Gastrocnemius medialis (tissue), 4 donors: Measurements from ENCODE around the gene PKLR. TPM values are rescaled to one million over a fixed set of nuclear protein-coding genes. Genes with fewer than 3 reads are reported as not detected.

Source experiments
- ATAC-seq, 2 donors: fragments of 150-250 bp; one replicate each; pipeline ENCODE4 v1.9.1; 2016
- DNase-seq, 2 donors: peaks; one replicate each; pipeline ENCODE4 v3.0.0-alpha.2; 2019
- H3K27ac ChIP-seq, 4 donors: fragments of 200-600 bp; sonication (generic); 1 replicate in 1 of 4; 2 replicates in 3 of 4; pipeline ENCODE4 v1.5.1; 2016 to 2018; ENCODE audit warnings: mild to moderate bottlenecking in 2 of 4, moderate library complexity in 1 of 4
- H3K27me3 ChIP-seq, 3 donors: fragments of 200-600 bp; sonication (generic) in 2 of 3; 1 replicate in 1 of 3; 2 replicates in 2 of 3; pipeline versions ENCODE4 v1.5.1 to v1.6.0; 2016 to 2019; ENCODE audit warnings: mild to moderate bottlenecking in 1 of 3, moderate library complexity in 1 of 3
- H3K36me3 ChIP-seq, 2 donors: fragments of 200-600 bp; sonication (generic) in 1 of 2; one replicate each; pipeline ENCODE4 v1.5.1; 2017 to 2018
- H3K4me1 ChIP-seq, 2 donors: fragments of 200-600 bp; sonication (generic) in 1 of 2; one replicate each; pipeline ENCODE4 v1.5.1; 2016 to 2017; ENCODE audit warnings: mild to moderate bottlenecking in 2 of 2
- H3K4me3 ChIP-seq, 4 donors: fragments of 200-600 bp; sonication (generic) in 3 of 4; 1 replicate in 1 of 4; 2 replicates in 3 of 4; pipeline ENCODE4 v1.5.1; 2016 to 2019; ENCODE audit warnings: mild to moderate bottlenecking in 2 of 4
- H3K9me3 ChIP-seq, 3 donors: fragments of 200-600 bp; sonication (generic) in 2 of 3; 1 replicate in 1 of 3; 2 replicates in 2 of 3; pipeline ENCODE4 v1.5.1; 2016 to 2019
- CTCF ChIP-seq, 5 experiments: fragments of 450-650 bp in 3 of 5; fragments of 200-600 bp in 2 of 5; sonication (generic) in 2 of 5; IDR thresholded peaks in 4 of 5; conservative IDR thresholded peaks in 1 of 5; 1 replicate in 4 of 5; 2 replicates in 1 of 5; pipeline ENCODE4 v1.5.1; 2016 to 2019; ENCODE audit warnings: antibody characterized with exemption in 5 of 5, mild to moderate bottlenecking in 3 of 5, moderate library complexity in 3 of 5
- POLR2A ChIP-seq, 2 donors: fragments of 450-650 bp; IDR thresholded peaks; one replicate each; pipeline ENCODE4 v1.6.1; 2017; ENCODE audit warnings: antibody characterized with exemption in 2 of 2, mild to moderate bottlenecking in 2 of 2, moderate library complexity in 2 of 2
- in situ Hi-C, 4 donors: fragments of 200-750 bp; cut with MboI; loops; one replicate each; pipeline versions ENCODE4 v1.15.0 to v1.8.0; 2017; ENCODE audit warnings: low sequenced_read_pairs in 4 of 4
- intact Hi-C: fragments of 100-400 bp; cut with DNase I; formaldehyde crosslinking; loops from one replicate; pipeline ENCODE4 v1.15.1; 2023; ENCODE audit warnings: low total_unique reads
- total RNA-seq, 4 donors: library from RNA; depleted of rRNA; stranded (reverse); fragments of >200 nt; gene quantifications; one replicate each; pipeline versions ENCODE4 v1.1.0 to v1.2.3, GENCODE V29; 2016

PKLR gene
- total RNA-seq, 4 donors from 2014 or later, result not detected

GRCh38 chr1:155319536-155319935 lies 18.3 kb upstream of the PKLR start:
- Histone ChIP-seq H3K9me3 (no peaks in the 10 kb centered on the region), H3K4me1 (peaks cover 16 to 28% of the 10 kb centered on the region in 2 donors), H3K4me3 (no peak overlapping the region), H3K27ac (no peak overlapping the region), H3K36me3 (peaks cover 0 to 16% of the 10 kb centered on the region in 2 donors), H3K27me3 (no peaks in the 10 kb centered on the region)
- DNase-seq (no peak), ATAC-seq (no peak)
- intact Hi-C loops, result no loop called here
- TF ChIP-seq CTCF (IDR thresholded peaks at IDR 0.05 in 4 of 5, conservative IDR thresholded peaks at IDR 0.05 in 1 of 5), result no peak
- TF ChIP-seq POLR2A (IDR thresholded peaks at IDR 0.05), result no peak
- in situ Hi-C loops, result loop anchor here in 3 of 4 donors (5.0 to 10.0 kb wide), 3 partner anchors 37 to 65 kb away; partner anchors contain the start of genes ENTREP3 (in 1 of the 3) and SCAMP3 (in 1 of the 3)

- intact Hi-C loops (no loop called here), in situ Hi-C loops (loop anchor here in 3 of 4 donors (5.0 to 10.0 kb wide), 3 partner anchors 36 to 63 kb away; partner anchors contain the start of genes ENTREP3 (in 1 of the 3) and SCAMP3 (in 1 of the 3))
- H3K27me3 ChIP-seq, result no peaks in the 10 kb centered on the region
- no peaks in the 10 kb centered on the region for H3K9me3 ChIP-seq
- H3K27ac ChIP-seq, result no peak overlapping the region
- no peak for TF ChIP-seq CTCF (IDR thresholded peaks at IDR 0.05 in 4 of 5, conservative IDR thresholded peaks at IDR 0.05 in 1 of 5)
- TF ChIP-seq POLR2A (IDR thresholded peaks at IDR 0.05), result no peak
- no peak overlapping the region for H3K4me3 ChIP-seq
- DNase-seq (no peak), ATAC-seq (no peak)
- H3K36me3 ChIP-seq, result peaks cover 0 to 16% of the 10 kb centered on the region in 2 donors
- H3K4me1 ChIP-seq, result peaks cover 16 to 27% of the 10 kb centered on the region in 2 donors
These were observed 16.8 kb upstream of the PKLR start for GRCh38 chr1:155318082-155318481.

- in situ Hi-C loops, result loop anchor here in 3 of 4 donors (5.0 to 10.0 kb wide), 3 partner anchors 35 to 62 kb away; partner anchors contain the start of genes ENTREP3 (in 1 of the 3) and SCAMP3 (in 1 of the 3)
These were observed 15.7 kb upstream of the PKLR start for GRCh38 chr1:155316922-155317321.

GRCh38 chr1:155313261-155313660 lies 12.0 kb upstream of the PKLR start:
- Histone ChIP-seq H3K4me3 (no peak overlapping the region), H3K4me1 (peaks cover 14% of the 10 kb centered on the region in 2 donors), H3K27ac (no peak overlapping the region), H3K27me3 (no peaks in the 10 kb centered on the region), H3K36me3 (peaks cover 0 to 21% of the 10 kb centered on the region in 2 donors), H3K9me3 (no peaks in the 10 kb centered on the region)
- DNase-seq (no peak), ATAC-seq (no peak)
- in situ Hi-C loops, result loop anchor here in 2 of 4 donors (10.0 kb wide), 2 partner anchors 48 to 58 kb away; partner anchors contain the start of genes ENTREP3 (in 1 of the 2) and SCAMP3 (in 1 of the 2)
- TF ChIP-seq POLR2A (IDR thresholded peaks at IDR 0.05), result no peak
- TF ChIP-seq CTCF (IDR thresholded peaks at IDR 0.05 in 4 of 5, conservative IDR thresholded peaks at IDR 0.05 in 1 of 5), result no peak
- intact Hi-C loops, result no loop called here

More at GRCh38 chr1:155316922-155317321, 15.7 kb upstream of the PKLR start:
- Histone ChIP-seq H3K27ac (no peak overlapping the region), H3K36me3 (peaks cover 0 to 22% of the 10 kb centered on the region in 2 donors), H3K27me3 (no peaks in the 10 kb centered on the region), H3K4me1 (peaks cover 9 to 15% of the 10 kb centered on the region in 2 donors), H3K9me3 (no peaks in the 10 kb centered on the region), H3K4me3 (no peak overlapping the region)
- intact Hi-C loops, result no loop called here
- no peak for TF ChIP-seq CTCF (IDR thresholded peaks at IDR 0.05 in 4 of 5, conservative IDR thresholded peaks at IDR 0.05 in 1 of 5)
- TF ChIP-seq POLR2A (IDR thresholded peaks at IDR 0.05), result no peak
- DNase-seq, result no peak
- ATAC-seq, result no peak
